Measurements from ENCODE around the gene LRRC74A.

DNA sequence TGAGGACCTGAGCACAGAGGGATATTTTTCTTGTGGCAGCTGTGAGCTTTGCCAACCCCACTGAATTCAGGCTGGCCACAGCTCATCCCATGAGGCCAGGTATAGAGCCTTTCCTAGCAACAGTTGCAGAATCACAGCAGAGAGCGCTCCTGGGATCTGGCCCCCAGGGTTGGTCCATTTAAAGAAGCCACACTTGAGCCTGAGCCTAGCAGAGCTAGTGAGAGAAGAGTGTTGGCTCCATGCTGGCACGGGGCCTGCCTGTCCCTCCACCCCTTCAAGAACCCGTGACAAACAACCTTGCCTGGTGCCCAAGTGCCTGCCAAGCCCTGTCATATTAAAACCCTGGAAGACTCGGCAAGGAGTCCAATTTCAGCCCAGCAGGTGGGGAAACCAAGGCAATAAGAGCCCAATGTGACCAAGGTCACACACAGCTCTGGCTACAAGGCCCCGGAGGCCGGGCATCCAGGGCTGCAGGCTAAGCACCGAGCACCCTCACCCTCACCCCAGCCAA, 91.6 kb downstream of the LRRC74A start:
- no peak for TF ChIP-seq EZH2phosphoT487 (IDR thresholded peaks at IDR 0.05; ENCODE audit: low read depth, severe bottlenecking, unreplicated experiment)
- TF ChIP-seq, protein P1, sequence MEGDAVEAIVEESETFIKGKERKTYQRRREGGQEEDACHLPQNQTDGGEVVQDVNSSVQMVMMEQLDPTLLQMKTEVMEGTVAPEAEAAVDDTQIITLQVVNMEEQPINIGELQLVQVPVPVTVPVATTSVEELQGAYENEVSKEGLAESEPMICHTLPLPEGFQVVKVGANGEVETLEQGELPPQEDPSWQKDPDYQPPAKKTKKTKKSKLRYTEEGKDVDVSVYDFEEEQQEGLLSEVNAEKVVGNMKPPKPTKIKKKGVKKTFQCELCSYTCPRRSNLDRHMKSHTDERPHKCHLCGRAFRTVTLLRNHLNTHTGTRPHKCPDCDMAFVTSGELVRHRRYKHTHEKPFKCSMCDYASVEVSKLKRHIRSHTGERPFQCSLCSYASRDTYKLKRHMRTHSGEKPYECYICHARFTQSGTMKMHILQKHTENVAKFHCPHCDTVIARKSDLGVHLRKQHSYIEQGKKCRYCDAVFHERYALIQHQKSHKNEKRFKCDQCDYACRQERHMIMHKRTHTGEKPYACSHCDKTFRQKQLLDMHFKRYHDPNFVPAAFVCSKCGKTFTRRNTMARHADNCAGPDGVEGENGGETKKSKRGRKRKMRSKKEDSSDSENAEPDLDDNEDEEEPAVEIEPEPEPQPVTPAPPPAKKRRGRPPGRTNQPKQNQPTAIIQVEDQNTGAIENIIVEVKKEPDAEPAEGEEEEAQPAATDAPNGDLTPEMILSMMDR (IDR thresholded peaks at IDR 0.05; ENCODE audit: poor library complexity), result no peak
- TF ChIP-seq EZH2 (IDR thresholded peaks at IDR 0.05; ENCODE audit: borderline replicate concordance), result no peak
